HG02840 (cell line): ENCODE data around the gene ZNF547.

Experiments
- ATAC-seq: cut with Tn5 transposase; IDR thresholded peaks from one replicate; pipeline ENCODE4 v1.9.1; 2021; ENCODE audit warnings: mild to moderate bottlenecking, moderate library complexity, moderate number of reproducible peaks; ENCODE audit not compliant: unreplicated experiment, low FRiP score

The ZNF547 gene

GRCh38 chr19:57362997-57363687 is at the start of gene ZNF547, which contains the start of gene TRAPPC2B:
Gene ZNF547 (plus strand): TSS chr19:57363551. CDS start chr19:57368556, 5,005 bp downstream.
Gene TRAPPC2B (plus strand): TSS chr19:57363551. CDS start chr19:57364834, 1,283 bp downstream.
- ATAC-seq: peak; percentile 95

GRCh38 chr19:57314146-57314545 is 49.2 kb upstream of the ZNF547 start:
- ATAC-seq: no peak

GRCh38 chr19:57317503-57317902 is 45.8 kb upstream of the ZNF547 start:
- no peak for ATAC-seq

- no peak for ATAC-seq
Observed at GRCh38 chr19:57319869-57320179, 43.5 kb upstream of the ZNF547 start.

- peak; percentile 93 for ATAC-seq
Observed at GRCh38 chr19:57320180-57321084, 42.9 kb upstream of the ZNF547 start, which contains the start of gene ZNF543. Gene ZNF543 (plus strand): TSS chr19:57320472. CDS start chr19:57320854, 382 bp downstream.

GRCh38 chr19:57321116-57321515 is 42.2 kb upstream of the ZNF547 start:
- ATAC-seq: no peak

GRCh38 chr19:57321751-57322150 is 41.6 kb upstream of the ZNF547 start:
- no peak for ATAC-seq

GRCh38 chr19:57324992-57325391 is 38.4 kb upstream of the ZNF547 start:
- no peak for ATAC-seq

- ATAC-seq: no peak
Observed at GRCh38 chr19:57327993-57328392, 35.4 kb upstream of the ZNF547 start.

- no peak for ATAC-seq
Observed at GRCh38 chr19:57334191-57334590, 29.2 kb upstream of the ZNF547 start.

- no peak for ATAC-seq
Observed at GRCh38 chr19:57338877-57339276, 24.5 kb upstream of the ZNF547 start.

- ATAC-seq: no peak
Observed at GRCh38 chr19:57342582-57342981, 20.8 kb upstream of the ZNF547 start.

- ATAC-seq: no peak
Observed at GRCh38 chr19:57348136-57348535, 15.2 kb upstream of the ZNF547 start.

- ATAC-seq: peak; percentile 95
Observed at GRCh38 chr19:57350877-57351805, 12.2 kb upstream of the ZNF547 start, which contains the start of gene ZNF304. Gene ZNF304 (plus strand): TSS chr19:57351271. CDS start chr19:57351665, 394 bp downstream.

- ATAC-seq: no peak
Observed at GRCh38 chr19:57351867-57352266, 11.5 kb upstream of the ZNF547 start.

- no peak for ATAC-seq
Observed at GRCh38 chr19:57355916-57356315, 7.4 kb upstream of the ZNF547 start.

- ATAC-seq: no peak
Observed at GRCh38 chr19:57357406-57357805, 5.9 kb upstream of the ZNF547 start.

- ATAC-seq: no peak
Observed at GRCh38 chr19:57359300-57359699, 4.1 kb upstream of the ZNF547 start.

GRCh38 chr19:57362419-57362818 is 932 bp upstream of the ZNF547 start:
- no peak for ATAC-seq

GRCh38 chr19:57363688-57364181 is 384 bp downstream of the ZNF547 start:
- ATAC-seq: no peak
